Thoracic aorta (tissue), 2 donors: Measurements from ENCODE around the gene ZNF511. TPM values are rescaled to one million over a fixed set of nuclear protein-coding genes. Genes with fewer than 3 reads are reported as not detected.
A peak's percentile ranks its signal among the peaks of the same experiment; 100 is the strongest.

Source experiments
- ATAC-seq: fragments of 150-250 bp; one replicate; pipeline ENCODE4 v1.8.0; 2017; ENCODE audit warnings: low read depth; ENCODE audit not compliant: insufficient number of reproducible peaks, low FRiP score
- DNase-seq: peaks from one replicate; pipeline ENCODE4 v3.0.0-alpha.2; 2020; ENCODE audit warnings: low spot score
- H3K27ac ChIP-seq, 2 donors: fragments of 200-600 bp; sonication (generic); 1 replicate in 1 of 2; 2 replicates in 1 of 2; pipeline ENCODE4 v1.5.1; 2016; ENCODE audit warnings: mild to moderate bottlenecking in 2 of 2, moderate library complexity in 2 of 2
- H3K27me3 ChIP-seq: fragments of 200-600 bp; sonication (generic); replicated peaks from 2 replicates; pipeline ENCODE4 v1.6.0; 2016; ENCODE audit warnings: mild to moderate bottlenecking; ENCODE audit not compliant: insufficient read depth
- H3K36me3 ChIP-seq: fragments of 200-600 bp; sonication (generic); one replicate; pipeline ENCODE4 v1.5.1; 2016
- H3K4me1 ChIP-seq, 2 donors: fragments of 200-600 bp; sonication (generic); 1 replicate in 1 of 2; 2 replicates in 1 of 2; pipeline versions ENCODE4 v1.5.1 to v1.6.0; 2016; ENCODE audit warnings: low read depth in 2 of 2, mild to moderate bottlenecking in 1 of 2; ENCODE audit not compliant: control insufficient read depth in 1 of 2
- H3K4me3 ChIP-seq: fragments of 200-600 bp; sonication (generic); 2 replicates; pipeline ENCODE4 v1.5.1; 2016; ENCODE audit warnings: mild to moderate bottlenecking
- H3K9me3 ChIP-seq: fragments of 200-600 bp; sonication (generic); 2 replicates; pipeline ENCODE4 v1.5.1; 2016
- CTCF ChIP-seq: fragments of 200-600 bp; sonication (generic); IDR thresholded peaks from one replicate; pipeline ENCODE4 v1.5.1; 2019; ENCODE audit warnings: antibody characterized with exemption
- total RNA-seq, 2 donors: library from RNA; depleted of rRNA; stranded (reverse); fragments of >200 nt; gene quantifications; one replicate each; pipeline versions ENCODE4 v1.1.0 to v1.2.3, GENCODE V29; 2016

The ZNF511 gene
- total RNA-seq, 2 donors from 2014 or later: 20.0 to 33.2 TPM

- no peak overlapping the region for H3K4me3 ChIP-seq
- no peak for DNase-seq
- no peaks in the 10 kb centered on the region for H3K27me3 ChIP-seq
- peaks cover 4% of the 10 kb centered on the region for H3K36me3 ChIP-seq
- H3K27ac ChIP-seq: no peak overlapping the region
- no peak for ATAC-seq
- no peak for TF ChIP-seq CTCF
- no peaks in the 10 kb centered on the region for H3K9me3 ChIP-seq
- H3K4me1 ChIP-seq: peaks cover 7 to 11% of the 10 kb centered on the region in 2 donors
These were observed 36.3 kb upstream of the ZNF511 start for GRCh38 chr10:133272301-133272963.

GRCh38 chr10:133272964-133273420 lies 35.7 kb upstream of the ZNF511 start:
- peaks cover 4% of the 10 kb centered on the region for H3K36me3 ChIP-seq
- peaks cover 9 to 11% of the 10 kb centered on the region in 2 donors for H3K4me1 ChIP-seq
- DNase-seq: no peak
- no peaks in the 10 kb centered on the region for H3K9me3 ChIP-seq
- H3K4me3 ChIP-seq: no peak overlapping the region
- no peaks in the 10 kb centered on the region for H3K27me3 ChIP-seq
- no peak for TF ChIP-seq CTCF
- no peak overlapping the region for H3K27ac ChIP-seq
- no peak for ATAC-seq

GRCh38 chr10:133273534-133274143 lies 35.1 kb upstream of the ZNF511 start:
- H3K27ac ChIP-seq: no peak overlapping the region
- no peak overlapping the region for H3K4me3 ChIP-seq
- peaks cover 4% of the 10 kb centered on the region for H3K36me3 ChIP-seq
- ATAC-seq: no peak
- TF ChIP-seq CTCF: no peak
- no peaks in the 10 kb centered on the region for H3K27me3 ChIP-seq
- no peak for DNase-seq
- no peaks in the 10 kb centered on the region for H3K9me3 ChIP-seq
- H3K4me1 ChIP-seq: peaks cover 9 to 11% of the 10 kb centered on the region in 2 donors

GRCh38 chr10:133274751-133275683 lies 33.7 kb upstream of the ZNF511 start:
- Histone ChIP-seq H3K27me3 (no peaks in the 10 kb centered on the region), H3K4me1 (peaks cover 9 to 11% of the 10 kb centered on the region in 2 donors), H3K36me3 (peaks cover 10% of the 10 kb centered on the region), H3K4me3 (peak overlapping the region; percentile 58), H3K9me3 (no peaks in the 10 kb centered on the region), H3K27ac (no peak overlapping the region)
- no peak for TF ChIP-seq CTCF
- ATAC-seq (no peak), DNase-seq (no peak)

GRCh38 chr10:133275684-133276092 lies 33.0 kb upstream of the ZNF511 start:
- DNase-seq: no peak
- H3K9me3 ChIP-seq: no peaks in the 10 kb centered on the region
- no peak for ATAC-seq
- TF ChIP-seq CTCF: no peak
- H3K4me3 ChIP-seq: peak overlapping the region; percentile 58
- H3K4me1 ChIP-seq: peaks cover 9 to 11% of the 10 kb centered on the region in 2 donors
- no peak overlapping the region for H3K27ac ChIP-seq
- no peaks in the 10 kb centered on the region for H3K27me3 ChIP-seq
- peaks cover 10% of the 10 kb centered on the region for H3K36me3 ChIP-seq
